Stimulated activated naive CD8-positive, alpha-beta T cell treated with anti-CD3 and anti-CD28 coated beads, Interleukin-15, amount 100 ng/mL, for 72 hours (primary cell): ENCODE data around the gene USP4.
A peak's percentile ranks its signal among the peaks of the same experiment; 100 is the strongest.

Source experiments
- ATAC-seq: fragments of 150-1000 bp; cut with Tn5 transposase; 2 replicates; pipeline ENCODE4 v1.10.0; 2021; ENCODE audit warnings: mild to moderate bottlenecking, moderate library complexity
- DNase-seq, 2 donors: peaks; one replicate each; pipeline ENCODE4 v3.0.0; 2021 to 2022
- H3K27ac Mint-ChIP-seq, 2 donors: one replicate each; pipeline ENCODE4 v1.8.0; 2022; ENCODE audit warnings: mild to moderate bottlenecking in 2 of 2, mixed read lengths in 2 of 2, moderate library complexity in 2 of 2
- H3K27me3 Mint-ChIP-seq: one replicate; pipeline ENCODE4 v1.8.0; 2022; ENCODE audit warnings: mixed read lengths
- H3K4me1 Mint-ChIP-seq: one replicate; pipeline ENCODE4 v1.8.0; 2022; ENCODE audit warnings: mild to moderate bottlenecking, mixed read lengths
- H3K4me3 Mint-ChIP-seq, 2 donors: one replicate each; pipeline ENCODE4 v1.8.0; 2022; ENCODE audit warnings: mild to moderate bottlenecking in 2 of 2, mixed read lengths in 2 of 2, moderate library complexity in 1 of 2
- H3K9me3 Mint-ChIP-seq, 2 donors: one replicate each; pipeline ENCODE4 v1.8.0; 2022; ENCODE audit warnings: mixed read lengths in 2 of 2

The USP4 gene

GRCh38 chr3:49339941-49340800 is at the start of gene USP4:
TSS of gene USP4 (minus strand) at chr3:49340053. CDS start at chr3:49340024, 29 bp downstream.
- Mint-ChIP-seq H3K27ac (peak within 1 kb of the TSS; percentile 96 to 98), H3K27me3 (no peaks in the 10 kb centered on the region), H3K4me3 (peak within 1 kb of the TSS; percentile 88 to 97), H3K4me1 (peaks cover 56% of the 10 kb centered on the region), H3K9me3 (peaks cover 0 to 5% of the 10 kb centered on the region in 2 donors)
- ATAC-seq (peak; percentile 95), DNase-seq (peak; percentile 93 to 96)

GRCh38 chr3:49389297-49389696 is 49.4 kb upstream of the USP4 start:
- H3K4me3 Mint-ChIP-seq: no peak overlapping the region

GRCh38 chr3:49388289-49388820 is 48.5 kb upstream of the USP4 start:
- DNase-seq (no peak), ATAC-seq (no peak)
- H3K4me1 Mint-ChIP-seq: peaks cover 60% of the 10 kb centered on the region
- peak overlapping the region in 1 of 2 donors; percentile 34 for H3K27ac Mint-ChIP-seq
- no peaks in the 10 kb centered on the region for H3K27me3 Mint-ChIP-seq
- no peak overlapping the region for H3K4me3 Mint-ChIP-seq
- no peaks in the 10 kb centered on the region for H3K9me3 Mint-ChIP-seq

More at GRCh38 chr3:49389297-49389696, 49.4 kb upstream of the USP4 start:
- ATAC-seq: no peak
- Mint-ChIP-seq H3K27me3 (no peaks in the 10 kb centered on the region), H3K27ac (no peak overlapping the region), H3K9me3 (no peaks in the 10 kb centered on the region), H3K4me1 (peaks cover 58% of the 10 kb centered on the region)
- DNase-seq: no peak

- Mint-ChIP-seq H3K27ac (peak overlapping the region in 1 of 2 donors; percentile 34), H3K27me3 (no peaks in the 10 kb centered on the region), H3K4me3 (no peak overlapping the region), H3K4me1 (peaks cover 59% of the 10 kb centered on the region), H3K9me3 (no peaks in the 10 kb centered on the region)
- ATAC-seq: no peak
- no peak for DNase-seq
Measured at GRCh38 chr3:49387721-49388120, 47.9 kb upstream of the USP4 start.

GRCh38 chr3:49386056-49386756 is 46.4 kb upstream of the USP4 start:
- Mint-ChIP-seq H3K27ac (no peak overlapping the region), H3K27me3 (no peaks in the 10 kb centered on the region), H3K9me3 (no peaks in the 10 kb centered on the region), H3K4me3 (no peak overlapping the region), H3K4me1 (peaks cover 58% of the 10 kb centered on the region)
- ATAC-seq (no peak), DNase-seq (no peak)

- Mint-ChIP-seq H3K4me1 (peaks cover 58% of the 10 kb centered on the region), H3K9me3 (no peaks in the 10 kb centered on the region), H3K27me3 (no peaks in the 10 kb centered on the region), H3K4me3 (no peak overlapping the region), H3K27ac (no peak overlapping the region)
- DNase-seq: no peak
- ATAC-seq: no peak
Measured at GRCh38 chr3:49385617-49386016, 45.8 kb upstream of the USP4 start.

- no peak for ATAC-seq
- H3K27me3 Mint-ChIP-seq: no peaks in the 10 kb centered on the region
- peaks cover 69% of the 10 kb centered on the region for H3K4me1 Mint-ChIP-seq
- no peak for DNase-seq
- no peak overlapping the region for H3K4me3 Mint-ChIP-seq
- H3K27ac Mint-ChIP-seq: peak overlapping the region in 1 of 2 donors; percentile 24
- no peaks in the 10 kb centered on the region for H3K9me3 Mint-ChIP-seq
Measured at GRCh38 chr3:49383387-49383786, 43.5 kb upstream of the USP4 start.

- Mint-ChIP-seq H3K9me3 (no peaks in the 10 kb centered on the region), H3K27me3 (no peaks in the 10 kb centered on the region), H3K4me3 (peak overlapping the region; percentile 55 to 61), H3K4me1 (peaks cover 52% of the 10 kb centered on the region), H3K27ac (peak overlapping the region; percentile 35 to 96)
- no peak for DNase-seq
- no peak for ATAC-seq
Measured at GRCh38 chr3:49378249-49378895, 38.5 kb upstream of the USP4 start.

- ATAC-seq (peak; percentile 99), DNase-seq (peak; percentile 60 to 84)
- Mint-ChIP-seq H3K4me1 (peaks cover 50% of the 10 kb centered on the region), H3K27me3 (no peaks in the 10 kb centered on the region), H3K27ac (peak overlapping the region; percentile 88 to 96), H3K9me3 (no peaks in the 10 kb centered on the region), H3K4me3 (peak overlapping the region; percentile 39 to 42)
Measured at GRCh38 chr3:49377483-49377882, 37.6 kb upstream of the USP4 start.

- H3K27ac Mint-ChIP-seq: no peak overlapping the region
- DNase-seq: no peak
- no peak overlapping the region for H3K4me3 Mint-ChIP-seq
- no peaks in the 10 kb centered on the region for H3K27me3 Mint-ChIP-seq
- peaks cover 31% of the 10 kb centered on the region for H3K4me1 Mint-ChIP-seq
- ATAC-seq: no peak
- no peaks in the 10 kb centered on the region for H3K9me3 Mint-ChIP-seq
Measured at GRCh38 chr3:49371946-49372345, 32.1 kb upstream of the USP4 start.

GRCh38 chr3:49370585-49371290 is 30.9 kb upstream of the USP4 start:
- Mint-ChIP-seq H3K27ac (peak overlapping the region in 1 of 2 donors; percentile 59), H3K4me3 (no peak overlapping the region), H3K27me3 (no peaks in the 10 kb centered on the region), H3K4me1 (peaks cover 25% of the 10 kb centered on the region), H3K9me3 (no peaks in the 10 kb centered on the region)
- no peak for DNase-seq
- no peak for ATAC-seq

GRCh38 chr3:49362561-49362960 is 22.7 kb upstream of the USP4 start:
- H3K9me3 Mint-ChIP-seq: no peaks in the 10 kb centered on the region
- no peaks in the 10 kb centered on the region for H3K27me3 Mint-ChIP-seq
- H3K4me1 Mint-ChIP-seq: peaks cover 40% of the 10 kb centered on the region
- DNase-seq: no peak
- ATAC-seq: no peak
- H3K27ac Mint-ChIP-seq: peak overlapping the region in 1 of 2 donors; percentile 96
- no peak overlapping the region for H3K4me3 Mint-ChIP-seq

GRCh38 chr3:49359623-49360022 is 19.8 kb upstream of the USP4 start:
- peak overlapping the region; percentile 91 to 92 for H3K4me3 Mint-ChIP-seq
- DNase-seq (no peak), ATAC-seq (no peak)
- no peak overlapping the region for H3K27ac Mint-ChIP-seq
- H3K9me3 Mint-ChIP-seq: no peaks in the 10 kb centered on the region
- H3K4me1 Mint-ChIP-seq: peaks cover 57% of the 10 kb centered on the region
- H3K27me3 Mint-ChIP-seq: no peaks in the 10 kb centered on the region

GRCh38 chr3:49358884-49359225 is 19.0 kb upstream of the USP4 start:
- no peaks in the 10 kb centered on the region for H3K9me3 Mint-ChIP-seq
- peaks cover 52% of the 10 kb centered on the region for H3K4me1 Mint-ChIP-seq
- H3K27me3 Mint-ChIP-seq: no peaks in the 10 kb centered on the region
- peak overlapping the region; percentile 91 to 92 for H3K4me3 Mint-ChIP-seq
- H3K27ac Mint-ChIP-seq: peak overlapping the region; percentile 76 to 91
- DNase-seq: no peak
- ATAC-seq: peak; percentile 39
